KMS-11 (cell line): ENCODE results near the gene BBS4.

Source experiments
- H2AFZ ChIP-seq: fragments of 200-600 bp; sonication (generic); 2 replicates; pipeline ENCODE4 v1.6.1; 2016; ENCODE audit warnings: antibody characterized with exemption, mixed run types, low read depth
- H3K27ac ChIP-seq: fragments of 200-600 bp; sonication (generic); 2 replicates; pipeline ENCODE4 v1.6.1; 2016; ENCODE audit warnings: mild to moderate bottlenecking, mixed run types
- H3K27me3 ChIP-seq: fragments of 200-600 bp; sonication (generic); 2 replicates; pipeline ENCODE4 v1.6.1; 2017; ENCODE audit warnings: mild to moderate bottlenecking, low read depth, mixed run types, moderate library complexity; ENCODE audit not compliant: insufficient read depth
- H3K36me3 ChIP-seq: fragments of 200-600 bp; sonication (generic); 2 replicates; pipeline ENCODE4 v1.6.1; 2017; ENCODE audit warnings: mild to moderate bottlenecking, mixed run types; ENCODE audit not compliant: insufficient read depth
- H3K4me1 ChIP-seq: fragments of 200-600 bp; sonication (generic); 2 replicates; pipeline ENCODE4 v1.6.1; 2016; ENCODE audit warnings: mild to moderate bottlenecking, low read depth, mixed run types; ENCODE audit not compliant: poor library complexity, severe bottlenecking
- H3K4me2 ChIP-seq: fragments of 200-600 bp; sonication (generic); 2 replicates; pipeline ENCODE4 v1.7.0; 2016; ENCODE audit warnings: mild to moderate bottlenecking, mixed run types
- H3K4me3 ChIP-seq: fragments of 200-600 bp; sonication (generic); IDR thresholded peaks from 2 replicates; pipeline ENCODE4 v1.6.1; 2017; ENCODE audit warnings: low read depth, low read length, mixed read lengths; ENCODE audit not compliant: insufficient read depth
- H3K79me2 ChIP-seq: fragments of 200-600 bp; sonication (generic); 2 replicates; pipeline ENCODE4 v1.6.1; 2016; ENCODE audit warnings: low read depth, mixed run types; ENCODE audit not compliant: insufficient read depth
- H3K9ac ChIP-seq: fragments of 200-600 bp; sonication (generic); 2 replicates; pipeline ENCODE4 v1.6.1; 2016; ENCODE audit warnings: mild to moderate bottlenecking, mixed run types
- H4K20me1 ChIP-seq: fragments of 200-600 bp; sonication (generic); 2 replicates; pipeline ENCODE4 v1.6.1; 2016; ENCODE audit warnings: mild to moderate bottlenecking, mixed run types; ENCODE audit not compliant: insufficient read depth
- CTCF ChIP-seq: fragments of 200-600 bp; sonication (generic); conservative IDR thresholded peaks from 2 replicates; pipeline ENCODE4 v1.6.1; 2017; ENCODE audit warnings: low read depth, mild to moderate bottlenecking, antibody characterized with exemption, low read length, moderate library complexity, mixed read lengths

BBS4 gene

GRCh38 chr15:72784456-72784876 lies 98.5 kb downstream of the BBS4 start:
- Histone ChIP-seq H3K4me1 (peaks cover 60% of the 10 kb centered on the region), H4K20me1 (peaks cover 6% of the 10 kb centered on the region; the same call in 1 of the 2 replicates), H3K27ac (peak overlapping the region; percentile 90), H3K27me3 (no peaks in the 10 kb centered on the region), H3K4me2 (peak overlapping the region; percentile 88), H3K9ac (peak overlapping the region; percentile 95), H2AFZ (peak overlapping the region; percentile 87), H3K79me2 (peaks cover 39% of the 10 kb centered on the region), H3K36me3 (no peaks in the 10 kb centered on the region), H3K4me3 (no peak overlapping the region)
- TF ChIP-seq CTCF: peak; percentile 15

- no peak for TF ChIP-seq CTCF
Measured at GRCh38 chr15:72785432-72785831, 99.4 kb downstream of the BBS4 start.

GRCh38 chr15:72785841-72786240 lies 99.8 kb downstream of the BBS4 start:
- Histone ChIP-seq H3K79me2 (peaks cover 26% of the 10 kb centered on the region), H3K4me3 (no peak overlapping the region), H3K27ac (peak overlapping the region; percentile 90), H3K4me2 (peak overlapping the region; percentile 88), H3K9ac (peak overlapping the region; percentile 95; the same call in 1 of the 2 replicates), H3K4me1 (peaks cover 52% of the 10 kb centered on the region), H2AFZ (peak overlapping the region; percentile 87), H3K36me3 (no peaks in the 10 kb centered on the region), H4K20me1 (no peaks in the 10 kb centered on the region), H3K27me3 (no peaks in the 10 kb centered on the region)
- TF ChIP-seq CTCF: no peak

More at GRCh38 chr15:72785432-72785831, 99.4 kb downstream of the BBS4 start:
- Histone ChIP-seq H2AFZ (peak overlapping the region; percentile 87), H3K9ac (peak overlapping the region; percentile 95; the same call in 1 of the 2 replicates), H3K79me2 (peaks cover 30% of the 10 kb centered on the region), H3K4me3 (no peak overlapping the region), H3K4me2 (peak overlapping the region; percentile 88), H3K27ac (peak overlapping the region; percentile 90), H3K36me3 (no peaks in the 10 kb centered on the region), H3K27me3 (no peaks in the 10 kb centered on the region), H4K20me1 (no peaks in the 10 kb centered on the region), H3K4me1 (peaks cover 57% of the 10 kb centered on the region)

GRCh38 chr15:72786242-72786641 lies 100.2 kb downstream of the BBS4 start:
- Histone ChIP-seq H3K4me1 (peaks cover 48% of the 10 kb centered on the region), H3K79me2 (peaks cover 22% of the 10 kb centered on the region), H3K9ac (peak overlapping the region; percentile 95; the same call in 1 of the 2 replicates), H3K4me2 (peak overlapping the region; percentile 88), H3K4me3 (no peak overlapping the region), H3K27ac (peak overlapping the region; percentile 90), H4K20me1 (no peaks in the 10 kb centered on the region), H3K27me3 (no peaks in the 10 kb centered on the region), H3K36me3 (no peaks in the 10 kb centered on the region), H2AFZ (peak overlapping the region; percentile 87; the same call in 1 of the 2 replicates)
- no peak for TF ChIP-seq CTCF
